WTC11 (cell line): Measurements from ENCODE around the gene RAB22A. TPM values are rescaled to one million over a fixed set of nuclear protein-coding genes. Genes with fewer than 3 reads are reported as not detected.

Experiments
- ATAC-seq: fragments of 200-7000 bp; cut with Tn5 transposase; 2 replicates; pipeline ENCODE4 v1.10.0; 2021; ENCODE audit warnings: mild to moderate bottlenecking, moderate library complexity
- CTCF ChIA-PET: fragments of 300-600 bp; sonication (Branson Sonifier 250); formaldehyde crosslinking; loops from one replicate; lab custom pipeline; 2021; ENCODE audit warnings: antibody characterized with exemption; lab: Charles Lee
- POLR2A ChIA-PET: fragments of 350-600 bp; sonication (Branson Sonifier 250); formaldehyde crosslinking; loops from one replicate; lab custom pipeline; 2021; ENCODE audit warnings: antibody characterized with exemption; lab: Charles Lee
- DNase-seq: peaks from one replicate; pipeline ENCODE4 v3.0.0; 2021; ENCODE audit warnings: low spot score
- H3K27ac Mint-ChIP-seq: 2 replicates; pipeline ENCODE4 v1.8.0; 2021; ENCODE audit warnings: mixed read lengths
- H3K27me3 Mint-ChIP-seq: 2 replicates; pipeline ENCODE4 v1.8.0; 2021; ENCODE audit warnings: low read depth, mild to moderate bottlenecking, moderate library complexity, mixed read lengths
- H3K36me3 Mint-ChIP-seq: 2 replicates; pipeline ENCODE4 v1.8.0; 2021; ENCODE audit warnings: mixed read lengths
- H3K4me1 Mint-ChIP-seq: 2 replicates; pipeline ENCODE4 v1.8.0; 2022; ENCODE audit warnings: mixed read lengths
- H3K4me3 Mint-ChIP-seq: 2 replicates; pipeline ENCODE4 v1.8.0; 2021; ENCODE audit warnings: mild to moderate bottlenecking, moderate library complexity, mixed read lengths
- H3K9me3 Mint-ChIP-seq: 2 replicates; pipeline ENCODE4 v1.8.0; 2021; ENCODE audit warnings: mixed read lengths
- AFF4 ChIP-seq: sonication (generic); formaldehyde crosslinking; IDR thresholded peaks from 2 replicates; pipeline ENCODE4 v1.8.1; 2023; ENCODE audit warnings: mild to moderate bottlenecking, missing genetic modification reagents, borderline replicate concordance
- ATF2 ChIP-seq: sonication (generic); formaldehyde crosslinking; IDR thresholded peaks from 2 replicates; pipeline ENCODE4 v1.8.1; 2022; ENCODE audit warnings: low read depth, missing genetic modification reagents, borderline replicate concordance
- CDX4 ChIP-seq: fragments of 250-450 bp; sonication (Bioruptor Pico); IDR thresholded peaks from 2 replicates; pipeline ENCODE4 v1.9.0; 2021; ENCODE audit warnings: moderate library complexity, mild to moderate bottlenecking, inconsistent platforms, borderline replicate concordance
- CREM ChIP-seq: sonication (generic); formaldehyde crosslinking; IDR thresholded peaks from 2 replicates; pipeline ENCODE4 v1.8.1; 2022; ENCODE audit warnings: mild to moderate bottlenecking, missing genetic modification reagents, moderate library complexity
- GRHL2 ChIP-seq: fragments of 250-450 bp; sonication (Bioruptor Pico); IDR thresholded peaks from 2 replicates; pipeline ENCODE4 v1.8.0; 2022; ENCODE audit warnings: mild to moderate bottlenecking, moderate library complexity; ENCODE audit not compliant: insufficient replicate concordance, severe bottlenecking
- JAZF1 ChIP-seq: fragments of 250-450 bp; sonication (Bioruptor Pico); IDR thresholded peaks from 2 replicates; pipeline ENCODE4 v1.9.0; 2021; ENCODE audit warnings: moderate library complexity, mild to moderate bottlenecking, inconsistent platforms
- KAT7 ChIP-seq: sonication (generic); formaldehyde crosslinking; IDR thresholded peaks from 2 replicates; pipeline ENCODE4 v1.8.1; 2023; ENCODE audit warnings: missing genetic modification reagents, mild to moderate bottlenecking, borderline replicate concordance
- PRDM15 ChIP-seq: sonication (generic); formaldehyde crosslinking; IDR thresholded peaks from 2 replicates; pipeline ENCODE4 v1.8.0; 2022; ENCODE audit warnings: missing genetic modification reagents
- PREB ChIP-seq: sonication (generic); formaldehyde crosslinking; IDR thresholded peaks from 2 replicates; pipeline ENCODE4 v1.8.1; 2022; ENCODE audit warnings: mild to moderate bottlenecking, missing genetic modification reagents, moderate library complexity, borderline replicate concordance
- TP53 ChIP-seq: sonication (generic); formaldehyde crosslinking; IDR thresholded peaks from 2 replicates; pipeline ENCODE4 v1.8.1; 2023; ENCODE audit warnings: mild to moderate bottlenecking, missing genetic modification reagents
- total RNA-seq: library from RNA; stranded (reverse); gene quantifications from 3 replicates; pipeline ENCODE4 v1.2.3, GENCODE V29; 2021

The RAB22A gene
- total RNA-seq, 1 experiment from 2014 or later: 6.0 TPM

- Mint-ChIP-seq H3K4me1 (peaks cover 9% of the 10 kb centered on the region), H3K27ac (no peak overlapping the region), H3K27me3 (peaks cover 24% of the 10 kb centered on the region), H3K4me3 (no peak overlapping the region), H3K36me3 (peaks cover 26% of the 10 kb centered on the region), H3K9me3 (peaks cover 27% of the 10 kb centered on the region)
- ChIA-PET CTCF (no interaction called here), POLR2A (no interaction called here)
- no peak for TF ChIP-seq PREB (CRISPR knock-in tag)
- no peak for TF ChIP-seq CREM
- DNase-seq (no peak), ATAC-seq (no peak)
These were observed 75.3 kb downstream of the RAB22A start for GRCh38 chr20:58384821-58385220.

- Mint-ChIP-seq H3K36me3 (peaks cover 13% of the 10 kb centered on the region), H3K4me3 (peak overlapping the region; percentile 14; the same call in 1 of the 2 replicates), H3K27me3 (peaks cover 6% of the 10 kb centered on the region), H3K4me1 (peaks cover 24% of the 10 kb centered on the region), H3K27ac (no peak overlapping the region)
- CTCF ChIA-PET: interaction anchor here (1.2 kb wide), 1 partner anchor 16 kb away, joined by 4 read pairs; no protein-coding TSS in a partner anchor
- no peak for DNase-seq
- TF ChIP-seq ATF2 (CRISPR knock-in tag) (no peak), AFF4 (CRISPR knock-in tag) (no peak), JAZF1 (CRISPR knock-in tag) (no peak), KAT7 (CRISPR knock-in tag) (no peak), GRHL2 (CRISPR knock-in tag) (no peak), PRDM15 (CRISPR knock-in tag) (no peak), TP53 (no peak), CDX4 (no peak)
- TF ChIP-seq, all 79 proteins: peak for 0
- POLR2A ChIA-PET: interaction anchor here (0.7 to 1.5 kb wide), 6 partner anchors 11 to 52 kb away, joined by 3 to 9 read pairs (median 4); no protein-coding TSS in a partner anchor
- H3K9me3 Mint-ChIP-seq: peaks cover under 1% of the 10 kb centered on the region; the same call in 1 of the 2 replicates
- no peak for ATAC-seq
These were observed 78.6 kb downstream of the RAB22A start for GRCh38 chr20:58388028-58388601.
